HG03039 (cell line): ENCODE measurements around the gene DCAF15.
"Not testable (repeated sequence)": the region's sequence is repeated elsewhere in the genome, so short reads cannot be mapped to it uniquely, and the experiment has no call there.

ENCODE experiments used
- ATAC-seq: cut with Tn5 transposase; IDR thresholded peaks from one replicate; pipeline ENCODE4 v1.9.1; 2021; ENCODE audit warnings: mild to moderate bottlenecking, moderate library complexity; ENCODE audit not compliant: unreplicated experiment

The DCAF15 gene

GRCh38 chr19:13973479-13973878 lies 21.2 kb downstream of the DCAF15 start:
- not testable (repeated sequence) for ATAC-seq

- no peak for ATAC-seq
These were observed 21.8 kb downstream of the DCAF15 start for GRCh38 chr19:13974073-13974472.

- no peak for ATAC-seq
These were observed 23.6 kb downstream of the DCAF15 start for GRCh38 chr19:13975870-13976269.

GRCh38 chr19:13976446-13976845 lies 24.1 kb downstream of the DCAF15 start:
- no peak for ATAC-seq

- no peak for ATAC-seq
These were observed 25.5 kb downstream of the DCAF15 start for GRCh38 chr19:13977803-13978202.

- ATAC-seq = no peak
These were observed 26.3 kb downstream of the DCAF15 start for GRCh38 chr19:13978351-13979243.

GRCh38 chr19:13979244-13979615 lies 26.9 kb downstream of the DCAF15 start:
- ATAC-seq = no peak

GRCh38 chr19:13979686-13980085 lies 27.4 kb downstream of the DCAF15 start:
- no peak for ATAC-seq

GRCh38 chr19:13980340-13980739 lies 28.0 kb downstream of the DCAF15 start:
- no peak for ATAC-seq

GRCh38 chr19:13981021-13981420 lies 28.7 kb downstream of the DCAF15 start:
- no peak for ATAC-seq

- ATAC-seq = no peak
These were observed 29.2 kb downstream of the DCAF15 start for GRCh38 chr19:13981467-13981866.

- ATAC-seq = no peak
These were observed 29.7 kb downstream of the DCAF15 start for GRCh38 chr19:13981988-13982501.

GRCh38 chr19:13982773-13983172 lies 30.5 kb downstream of the DCAF15 start:
- no peak for ATAC-seq

GRCh38 chr19:13983213-13983889 lies 31.0 kb downstream of the DCAF15 start:
- no peak for ATAC-seq

GRCh38 chr19:13984186-13984585 lies 31.9 kb downstream of the DCAF15 start:
- ATAC-seq = no peak

- no peak for ATAC-seq
These were observed 32.8 kb downstream of the DCAF15 start for GRCh38 chr19:13984875-13985741.

GRCh38 chr19:13985771-13986347 lies 33.5 kb downstream of the DCAF15 start:
- no peak for ATAC-seq

- ATAC-seq = peak; percentile 73
These were observed 34.1 kb downstream of the DCAF15 start for GRCh38 chr19:13986348-13986904.

- no peak for ATAC-seq
These were observed 35.0 kb downstream of the DCAF15 start for GRCh38 chr19:13987101-13987890.

- ATAC-seq = no peak
These were observed 37.2 kb downstream of the DCAF15 start for GRCh38 chr19:13989487-13989886.
